Uterus (tissue), 2 donors: ENCODE results near the gene GNS.

Experiments
- POLR2A ChIP-seq, 2 donors: fragments of 450-650 bp; IDR thresholded peaks; one replicate each; pipeline ENCODE4 v1.6.1; 2016; ENCODE audit warnings: antibody characterized with exemption in 2 of 2, mild to moderate bottlenecking in 1 of 2, moderate library complexity in 1 of 2
- TF ChIP-seq, protein P1 (sequence below), 4 experiments: fragments of 200-600 bp in 2 of 4; fragments of 450-650 bp in 2 of 4; sonication (generic) in 2 of 4; IDR thresholded peaks; one replicate each; pipeline ENCODE4 v1.5.1; 2016 to 2019; ENCODE audit warnings: antibody characterized with exemption in 4 of 4, mild to moderate bottlenecking in 2 of 4, moderate library complexity in 1 of 4

DNA sequence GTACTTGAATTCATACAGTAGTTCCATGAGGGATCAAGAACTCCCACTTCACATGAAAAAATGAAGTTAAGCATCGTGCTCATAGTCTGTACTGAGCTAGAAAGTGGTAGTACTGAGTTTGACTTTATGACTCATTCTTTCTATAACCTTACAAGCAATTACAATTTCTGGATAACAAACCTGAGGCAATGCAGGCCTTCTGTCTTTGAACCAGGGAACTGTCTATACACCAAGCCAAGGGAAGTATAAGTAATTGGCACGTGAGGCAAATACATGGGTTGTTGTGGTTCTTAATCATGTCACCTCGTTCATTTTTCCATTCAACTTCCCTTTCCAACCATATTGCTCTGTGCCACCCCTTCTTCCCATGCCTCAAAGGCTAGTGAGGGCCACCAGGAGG, 16.8 kb downstream of the GNS start:
- TF ChIP-seq, protein P1, sequence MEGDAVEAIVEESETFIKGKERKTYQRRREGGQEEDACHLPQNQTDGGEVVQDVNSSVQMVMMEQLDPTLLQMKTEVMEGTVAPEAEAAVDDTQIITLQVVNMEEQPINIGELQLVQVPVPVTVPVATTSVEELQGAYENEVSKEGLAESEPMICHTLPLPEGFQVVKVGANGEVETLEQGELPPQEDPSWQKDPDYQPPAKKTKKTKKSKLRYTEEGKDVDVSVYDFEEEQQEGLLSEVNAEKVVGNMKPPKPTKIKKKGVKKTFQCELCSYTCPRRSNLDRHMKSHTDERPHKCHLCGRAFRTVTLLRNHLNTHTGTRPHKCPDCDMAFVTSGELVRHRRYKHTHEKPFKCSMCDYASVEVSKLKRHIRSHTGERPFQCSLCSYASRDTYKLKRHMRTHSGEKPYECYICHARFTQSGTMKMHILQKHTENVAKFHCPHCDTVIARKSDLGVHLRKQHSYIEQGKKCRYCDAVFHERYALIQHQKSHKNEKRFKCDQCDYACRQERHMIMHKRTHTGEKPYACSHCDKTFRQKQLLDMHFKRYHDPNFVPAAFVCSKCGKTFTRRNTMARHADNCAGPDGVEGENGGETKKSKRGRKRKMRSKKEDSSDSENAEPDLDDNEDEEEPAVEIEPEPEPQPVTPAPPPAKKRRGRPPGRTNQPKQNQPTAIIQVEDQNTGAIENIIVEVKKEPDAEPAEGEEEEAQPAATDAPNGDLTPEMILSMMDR (IDR thresholded peaks at IDR 0.05), result no peak
- TF ChIP-seq POLR2A (IDR thresholded peaks at IDR 0.05), result no peak
